Mucosa of stomach (tissue), 1 donor: ENCODE data around the gene PKP2.

Source experiments
- H3K27me3 ChIP-seq: one replicate; pipeline ENCODE4 v1.7.0; 2013; ENCODE audit warnings: mild to moderate bottlenecking, low read length; ENCODE audit not compliant: control insufficient read depth, insufficient read depth
- H3K36me3 ChIP-seq: one replicate; pipeline ENCODE4 v1.7.0; 2013; ENCODE audit warnings: low read length; ENCODE audit not compliant: control insufficient read depth, insufficient read depth
- H3K4me1 ChIP-seq: one replicate; pipeline ENCODE4 v1.7.0; 2013; ENCODE audit warnings: mild to moderate bottlenecking, low read length; ENCODE audit not compliant: control insufficient read depth, insufficient read depth
- H3K4me3 ChIP-seq: one replicate; pipeline ENCODE4 v1.7.0; 2013; ENCODE audit warnings: low read length
- H3K9ac ChIP-seq: one replicate; pipeline ENCODE4 v1.7.0; 2013; ENCODE audit warnings: mild to moderate bottlenecking, low read length, moderate library complexity
- H3K9me3 ChIP-seq: one replicate; pipeline ENCODE4 v1.7.0; 2013; ENCODE audit warnings: mild to moderate bottlenecking, low read length, moderate library complexity; ENCODE audit not compliant: control insufficient read depth
- donor health status: Pancreatic carcinoma.

The PKP2 gene

GRCh38 chr12:32896432-32897280 is at the start of gene PKP2:
Gene PKP2, minus strand, starts transcription at chr12:32896777. Its CDS starts 46 bp downstream, at chr12:32896731.
- Histone ChIP-seq H3K4me1 (peaks cover 45% of the 10 kb centered on the region), H3K27me3 (peaks cover 4% of the 10 kb centered on the region), H3K36me3 (no peaks in the 10 kb centered on the region), H3K9me3 (no peaks in the 10 kb centered on the region), H3K9ac (peak within 1 kb of the TSS; percentile 74), H3K4me3 (peak within 1 kb of the TSS; percentile 63)

DNA sequence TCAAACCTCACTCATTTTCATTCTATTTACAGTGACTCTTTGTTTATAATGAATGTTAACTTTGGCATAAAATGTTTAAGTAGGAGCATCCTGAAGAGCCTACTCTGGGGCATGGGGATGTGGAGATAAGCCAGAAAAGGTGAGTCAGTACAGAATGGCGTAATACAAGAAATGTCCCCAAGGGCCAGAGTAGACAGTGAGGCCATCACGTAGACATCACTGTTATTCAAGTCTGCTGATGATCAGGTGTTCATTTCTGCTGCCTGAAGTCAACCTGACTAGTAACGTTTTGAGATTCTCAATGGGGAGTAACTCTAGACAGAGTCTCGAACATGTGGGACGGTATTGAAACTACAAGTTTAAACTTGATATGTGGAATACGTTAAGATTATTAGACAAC is 47.6 kb upstream of the PKP2 start:
- no peak overlapping the region for H3K4me3 ChIP-seq
- no peak overlapping the region for H3K9ac ChIP-seq
- no peaks in the 10 kb centered on the region for H3K9me3 ChIP-seq

GRCh38 chr12:32939801-32940200 is 43.2 kb upstream of the PKP2 start:
- H3K4me3 ChIP-seq: no peak overlapping the region

More for the DNA sequence above, 47.6 kb upstream of the PKP2 start:
- Histone ChIP-seq H3K4me1 (no peaks in the 10 kb centered on the region), H3K36me3 (no peaks in the 10 kb centered on the region), H3K27me3 (no peaks in the 10 kb centered on the region)

GRCh38 chr12:32926963-32927362 is 30.4 kb upstream of the PKP2 start:
- Histone ChIP-seq H3K9me3 (no peaks in the 10 kb centered on the region), H3K4me3 (no peak overlapping the region)

More at GRCh38 chr12:32939801-32940200, 43.2 kb upstream of the PKP2 start:
- Histone ChIP-seq H3K9ac (no peak overlapping the region), H3K4me1 (peaks cover 4% of the 10 kb centered on the region), H3K36me3 (no peaks in the 10 kb centered on the region), H3K9me3 (no peaks in the 10 kb centered on the region), H3K27me3 (no peaks in the 10 kb centered on the region)

DNA sequence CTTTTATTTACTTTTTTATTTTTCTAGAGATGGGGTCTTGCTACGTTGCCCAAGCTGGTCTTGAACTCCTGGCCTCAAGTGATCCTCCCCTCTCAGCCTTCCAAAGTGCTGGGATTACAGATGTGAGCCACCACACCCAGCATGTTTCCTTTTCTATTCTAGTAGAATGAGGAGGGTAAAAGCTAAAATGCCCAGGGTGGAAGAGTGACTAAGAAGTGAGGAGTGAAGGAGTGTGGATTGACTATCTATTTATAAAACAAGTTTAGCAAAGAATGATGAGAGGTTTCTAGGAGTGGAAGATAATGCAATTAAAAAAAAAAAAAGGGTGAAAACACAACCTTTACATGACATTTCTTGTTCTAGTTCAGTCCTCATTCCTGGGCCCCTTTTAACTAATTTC is 29.8 kb upstream of the PKP2 start:
- Histone ChIP-seq H3K4me3 (no peak overlapping the region), H3K27me3 (no peaks in the 10 kb centered on the region), H3K9ac (no peak overlapping the region), H3K9me3 (no peaks in the 10 kb centered on the region), H3K36me3 (no peaks in the 10 kb centered on the region), H3K4me1 (no peaks in the 10 kb centered on the region)

More at GRCh38 chr12:32926963-32927362, 30.4 kb upstream of the PKP2 start:
- H3K4me1 ChIP-seq: no peaks in the 10 kb centered on the region
- H3K9ac ChIP-seq: no peak overlapping the region
- H3K27me3 ChIP-seq: no peaks in the 10 kb centered on the region
- no peaks in the 10 kb centered on the region for H3K36me3 ChIP-seq

DNA sequence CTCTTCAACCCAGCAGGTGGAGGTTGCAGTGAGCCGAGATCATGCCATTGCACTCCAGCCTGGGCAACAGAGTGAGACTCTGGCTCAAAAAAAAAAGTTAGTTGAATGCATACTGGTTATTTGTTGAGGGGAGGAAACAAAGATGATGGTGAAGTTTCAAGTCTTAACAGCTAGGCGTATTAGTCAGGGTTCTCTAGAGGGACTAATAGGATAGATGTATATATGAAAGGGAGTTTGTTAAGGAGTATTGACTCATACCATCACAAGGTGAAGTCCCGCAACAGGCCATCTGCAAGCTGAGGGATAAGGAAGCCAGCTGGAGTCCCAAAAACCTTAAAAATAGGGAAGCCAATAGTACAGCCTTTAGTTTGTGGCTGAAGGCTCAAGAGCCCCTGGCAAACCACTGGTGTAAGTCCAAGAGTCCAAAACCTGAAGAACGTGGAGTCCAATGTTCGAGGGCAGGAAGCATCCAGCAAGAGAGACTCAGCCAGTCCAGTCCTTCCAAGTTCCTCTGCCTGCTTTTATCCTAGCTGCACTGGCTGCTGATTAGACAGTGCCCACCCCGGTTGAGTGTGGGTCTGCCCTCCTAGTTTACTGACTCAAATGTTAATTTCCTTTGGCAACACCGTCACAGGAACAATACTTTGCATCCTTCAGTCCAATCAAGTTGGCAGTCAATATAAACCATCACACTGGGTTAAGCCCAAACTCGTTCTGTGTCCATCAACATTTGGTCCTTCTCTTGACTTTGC is 26.1 kb upstream of the PKP2 start:
- Histone ChIP-seq H3K4me3 (no peak overlapping the region), H3K9me3 (no peaks in the 10 kb centered on the region), H3K9ac (no peak overlapping the region), H3K27me3 (no peaks in the 10 kb centered on the region), H3K36me3 (no peaks in the 10 kb centered on the region), H3K4me1 (no peaks in the 10 kb centered on the region)

DNA sequence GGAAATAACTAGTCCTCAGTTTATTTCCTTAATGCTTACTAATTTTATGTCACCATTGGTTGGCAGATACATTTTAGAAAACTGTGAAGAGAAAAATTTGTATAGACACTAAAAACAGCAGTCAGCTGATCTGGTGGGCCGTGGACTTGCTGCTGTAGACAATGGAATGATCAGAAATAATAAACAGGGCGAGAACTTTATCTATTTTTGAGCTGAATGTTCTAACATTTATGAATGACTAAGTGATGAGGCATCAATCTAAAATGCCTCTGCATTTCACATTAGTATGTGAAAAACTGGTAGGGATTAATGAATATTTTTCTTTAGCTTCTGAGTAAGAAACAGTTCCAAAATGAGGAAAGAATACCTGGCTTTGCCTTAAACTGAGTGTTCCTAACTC is 24.8 kb upstream of the PKP2 start:
- no peaks in the 10 kb centered on the region for H3K4me1 ChIP-seq
- H3K27me3 ChIP-seq: no peaks in the 10 kb centered on the region
- no peak overlapping the region for H3K4me3 ChIP-seq
- no peaks in the 10 kb centered on the region for H3K36me3 ChIP-seq
- no peak overlapping the region for H3K9ac ChIP-seq
- H3K9me3 ChIP-seq: no peaks in the 10 kb centered on the region

- Histone ChIP-seq H3K9me3 (no peaks in the 10 kb centered on the region), H3K36me3 (no peaks in the 10 kb centered on the region), H3K9ac (no peak overlapping the region), H3K4me3 (no peak overlapping the region), H3K27me3 (no peaks in the 10 kb centered on the region), H3K4me1 (no peaks in the 10 kb centered on the region)
These were observed 24.0 kb upstream of the PKP2 start for GRCh38 chr12:32920506-32921085.

- no peaks in the 10 kb centered on the region for H3K36me3 ChIP-seq
- H3K4me3 ChIP-seq: no peak overlapping the region
- no peaks in the 10 kb centered on the region for H3K27me3 ChIP-seq
- no peaks in the 10 kb centered on the region for H3K9me3 ChIP-seq
- no peaks in the 10 kb centered on the region for H3K4me1 ChIP-seq
- no peak overlapping the region for H3K9ac ChIP-seq
These were observed 22.6 kb upstream of the PKP2 start for GRCh38 chr12:32918890-32919801.

GRCh38 chr12:32917094-32917611 is 20.6 kb upstream of the PKP2 start:
- Histone ChIP-seq H3K36me3 (no peaks in the 10 kb centered on the region), H3K4me1 (no peaks in the 10 kb centered on the region), H3K27me3 (no peaks in the 10 kb centered on the region), H3K9me3 (no peaks in the 10 kb centered on the region), H3K4me3 (no peak overlapping the region), H3K9ac (no peak overlapping the region)

- no peaks in the 10 kb centered on the region for H3K9me3 ChIP-seq
- H3K9ac ChIP-seq: no peak overlapping the region
- no peaks in the 10 kb centered on the region for H3K36me3 ChIP-seq
- H3K4me1 ChIP-seq: peaks cover 22% of the 10 kb centered on the region
- no peak overlapping the region for H3K4me3 ChIP-seq
- H3K27me3 ChIP-seq: no peaks in the 10 kb centered on the region
These were observed 11.4 kb upstream of the PKP2 start for GRCh38 chr12:32907898-32908476.
